ENCODE results near the gene KCNH2. TPM values are rescaled to one million over a fixed set of nuclear protein-coding genes. Genes with fewer than 3 reads are reported as not detected.

KCNH2 gene
- total and polyA plus RNA-seq, 11 donors: 58.1 to 185 (median 104) TPM

DNA sequence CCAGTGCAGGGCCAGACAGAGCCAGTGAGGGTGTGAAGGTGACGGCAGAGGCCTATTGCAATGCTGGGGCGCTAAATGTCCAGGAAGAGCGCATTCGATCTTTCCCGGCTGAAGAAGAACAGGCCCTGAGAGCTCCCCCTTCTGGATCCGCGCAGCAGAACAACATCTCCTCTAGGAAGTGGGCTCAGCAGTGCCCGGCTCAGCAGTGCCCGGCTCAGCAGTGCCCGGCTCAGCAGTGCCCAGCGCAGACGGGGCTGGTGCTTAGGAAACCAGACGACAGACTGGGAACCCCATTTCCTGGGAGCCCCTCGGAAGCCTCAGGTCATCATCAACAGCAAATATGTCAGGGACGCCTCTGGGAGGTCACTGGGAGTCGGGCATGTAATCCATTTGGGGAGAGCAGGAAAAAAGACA lies 8.0 kb upstream of the KCNH2 start:
- WGBS, 4 donors: 10 to 14% (median 11%) methylated on average over 8 to 16 of the region's 16 CpGs
- peak; percentile 30 to 60 (median 36) for ATAC-seq

DNA sequence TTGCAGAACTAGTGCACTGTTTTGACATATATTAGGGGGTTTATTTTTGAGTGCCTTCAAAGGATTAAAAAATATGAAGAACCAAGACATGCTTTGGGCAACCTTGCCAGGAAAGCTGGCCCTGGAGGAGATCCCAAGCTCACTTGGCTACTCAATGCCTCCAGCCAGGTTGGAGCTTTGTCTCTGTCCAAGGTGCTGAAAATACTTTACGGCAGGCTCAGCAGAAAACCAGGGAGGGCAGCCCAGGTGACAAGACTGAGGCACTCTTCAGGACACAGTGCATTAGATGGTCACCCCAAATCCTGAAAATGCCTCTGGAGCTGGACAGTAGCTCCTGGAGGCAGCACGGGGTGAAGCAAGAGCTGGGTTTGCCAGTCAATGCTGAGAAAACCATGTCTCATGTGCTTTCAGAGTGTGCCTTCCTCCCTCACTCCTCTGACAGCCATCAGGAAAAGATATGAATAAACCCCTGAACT lies 5.8 kb upstream of the KCNH2 start:
- no peak for TF ChIP-seq POLR2A (IDR thresholded peaks at IDR 0.05)
- TF ChIP-seq, protein P1, sequence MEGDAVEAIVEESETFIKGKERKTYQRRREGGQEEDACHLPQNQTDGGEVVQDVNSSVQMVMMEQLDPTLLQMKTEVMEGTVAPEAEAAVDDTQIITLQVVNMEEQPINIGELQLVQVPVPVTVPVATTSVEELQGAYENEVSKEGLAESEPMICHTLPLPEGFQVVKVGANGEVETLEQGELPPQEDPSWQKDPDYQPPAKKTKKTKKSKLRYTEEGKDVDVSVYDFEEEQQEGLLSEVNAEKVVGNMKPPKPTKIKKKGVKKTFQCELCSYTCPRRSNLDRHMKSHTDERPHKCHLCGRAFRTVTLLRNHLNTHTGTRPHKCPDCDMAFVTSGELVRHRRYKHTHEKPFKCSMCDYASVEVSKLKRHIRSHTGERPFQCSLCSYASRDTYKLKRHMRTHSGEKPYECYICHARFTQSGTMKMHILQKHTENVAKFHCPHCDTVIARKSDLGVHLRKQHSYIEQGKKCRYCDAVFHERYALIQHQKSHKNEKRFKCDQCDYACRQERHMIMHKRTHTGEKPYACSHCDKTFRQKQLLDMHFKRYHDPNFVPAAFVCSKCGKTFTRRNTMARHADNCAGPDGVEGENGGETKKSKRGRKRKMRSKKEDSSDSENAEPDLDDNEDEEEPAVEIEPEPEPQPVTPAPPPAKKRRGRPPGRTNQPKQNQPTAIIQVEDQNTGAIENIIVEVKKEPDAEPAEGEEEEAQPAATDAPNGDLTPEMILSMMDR (IDR thresholded peaks at IDR 0.05): no peak
- Histone ChIP-seq H3K27ac (no peak overlapping the region), H3K9me3 (no peaks in the 10 kb centered on the region), H3K4me1 (peaks cover 0 to 28% (median 15%) of the 10 kb centered on the region in 12 donors), H3K27me3 (peaks cover 0 to 35% (median 0%) of the 10 kb centered on the region in 9 donors), H3K4me3 (no peak overlapping the region), H3K36me3 (no peaks in the 10 kb centered on the region)
- 0 to 5% (median 0%) methylated on average over 2 of the region's 2 CpGs for WGBS, 4 donors
- intact Hi-C loops (cut with DNase I): loop anchor here in 2 of 10 donors (10.0 kb wide), 1 partner anchor 199 kb away; no protein-coding TSS in a partner anchor
- peak in 1 of 5 donors; percentile 24 for DNase-seq
- no peak for ATAC-seq

More for the DNA sequence above, 8.0 kb upstream of the KCNH2 start:
- Histone ChIP-seq H3K9me3 (peaks cover 0 to 5% (median 0%) of the 10 kb centered on the region in 12 donors), H3K4me3 (no peak overlapping the region), H3K36me3 (no peaks in the 10 kb centered on the region), H3K27ac (peak overlapping the region in 3 of 12 donors; percentile 14 to 48 (median 22)), H3K27me3 (peaks cover 0 to 15% (median 0%) of the 10 kb centered on the region in 9 donors), H3K4me1 (peaks cover 0 to 34% (median 21%) of the 10 kb centered on the region in 12 donors)
- TF ChIP-seq POLR2A (IDR thresholded peaks at IDR 0.05): no peak
- TF ChIP-seq, protein P1 (IDR thresholded peaks at IDR 0.05): peak; percentile 48 to 74 (median 65)
- DNase-seq: peak in 4 of 5 donors; percentile 57 to 80 (median 70)
- intact Hi-C loops (cut with DNase I): loop anchor here in 8 of 10 donors (1.0 to 10.0 kb wide), 7 partner anchors 23 to 209 kb away; no protein-coding TSS in a partner anchor

DNA sequence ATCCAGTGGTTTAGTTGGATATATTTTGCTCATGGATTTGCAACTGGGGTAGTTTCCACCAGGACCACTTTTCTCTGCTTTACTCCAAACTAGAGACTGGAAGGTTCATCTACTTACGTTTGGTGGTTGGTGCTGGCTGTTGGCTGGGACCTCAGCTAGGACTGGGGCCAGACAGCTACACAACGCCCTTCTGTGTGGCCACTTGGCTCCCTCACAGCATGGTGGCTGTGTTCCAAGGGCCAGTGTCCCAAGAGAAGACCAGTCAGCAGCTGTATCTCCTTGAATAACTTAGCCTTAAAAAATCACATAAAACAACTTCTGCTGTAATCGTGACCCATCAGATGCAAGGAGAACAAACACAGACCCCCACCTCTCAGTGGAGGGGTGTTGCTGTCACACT lies 4.2 kb upstream of the KCNH2 start:
- Histone ChIP-seq H3K36me3 (no peaks in the 10 kb centered on the region), H3K27ac (no peak overlapping the region), H3K4me3 (no peak overlapping the region), H3K4me1 (peaks cover 0 to 30% (median 12%) of the 10 kb centered on the region in 12 donors), H3K9me3 (no peaks in the 10 kb centered on the region), H3K27me3 (peaks cover 0 to 44% (median 3%) of the 10 kb centered on the region in 9 donors)
- TF ChIP-seq, protein P1 (IDR thresholded peaks at IDR 0.05): no peak
- intact Hi-C loops (cut with DNase I): loop anchor here in 2 of 10 donors (10.0 kb wide), 1 partner anchor 198 kb away; no protein-coding TSS in a partner anchor
- DNase-seq: peak in 1 of 5 donors; percentile 46
- 19 to 33% (median 22%) methylated on average over 2 to 3 of the region's 3 CpGs for WGBS, 4 donors
- ATAC-seq: no peak

DNA sequence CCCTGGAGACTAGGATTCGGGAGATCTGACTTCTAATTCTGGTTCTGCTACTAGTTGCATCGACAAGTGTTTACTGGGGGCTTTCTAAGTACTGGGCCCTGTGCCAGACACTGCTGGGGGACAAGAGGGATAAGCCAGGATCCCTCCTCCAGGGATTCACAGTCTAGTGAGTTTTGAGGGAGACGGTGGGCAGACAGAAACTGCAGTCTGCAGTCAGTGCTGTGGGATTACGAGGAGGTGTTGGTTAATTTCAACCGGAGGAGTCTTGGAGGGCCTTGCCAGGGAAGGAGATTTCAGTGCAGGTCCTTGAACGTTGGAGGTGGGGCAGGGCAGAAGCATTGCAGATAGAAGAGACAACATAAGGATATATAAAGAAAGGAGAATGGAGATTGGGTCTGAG lies 3.5 kb upstream of the KCNH2 start:
- H3K27me3 ChIP-seq: peaks cover 0 to 51% (median 8%) of the 10 kb centered on the region in 9 donors
- peaks cover 0 to 35% (median 12%) of the 10 kb centered on the region in 12 donors for H3K4me1 ChIP-seq
- H3K27ac ChIP-seq: no peak overlapping the region
- peak in 1 of 5 donors; percentile 13 for DNase-seq
- intact Hi-C loops (cut with DNase I): loop anchor here in 2 of 10 donors (10.0 kb wide), 1 partner anchor 197 kb away; no protein-coding TSS in a partner anchor
- no peaks in the 10 kb centered on the region for H3K36me3 ChIP-seq
- no peak for TF ChIP-seq POLR2A (IDR thresholded peaks at IDR 0.05)
- TF ChIP-seq, protein P1 (IDR thresholded peaks at IDR 0.05): no peak
- WGBS, 4 donors: 49 to 69% (median 57%) methylated on average over 5 to 6 of the region's 6 CpGs
- no peaks in the 10 kb centered on the region for H3K9me3 ChIP-seq
- H3K4me3 ChIP-seq: no peak overlapping the region
- no peak for ATAC-seq
